IPS-11a (cell line): ENCODE results near the gene STAT5B.
"Not testable (repeated sequence)": the region's sequence is repeated elsewhere in the genome, so short reads cannot be mapped to it uniquely, and the experiment has no call there.

Source experiments
- H3K4me3 ChIP-seq: one replicate; pipeline ENCODE4 v1.5.1; 2013; ENCODE audit warnings: low read depth, low read length, control low read depth

Gene STAT5B

GRCh38 chr17:42276359-42276608 is at the start of gene STAT5B:
STAT5B (minus strand) TSS chr17:42276391; CDS start chr17:42232127, 44,264 bp downstream.
- peak within 1 kb of the TSS; percentile 79 for H3K4me3 ChIP-seq

GRCh38 chr17:42325026-42325425 is 48.8 kb upstream of the STAT5B start:
- no peak overlapping the region for H3K4me3 ChIP-seq

DNA sequence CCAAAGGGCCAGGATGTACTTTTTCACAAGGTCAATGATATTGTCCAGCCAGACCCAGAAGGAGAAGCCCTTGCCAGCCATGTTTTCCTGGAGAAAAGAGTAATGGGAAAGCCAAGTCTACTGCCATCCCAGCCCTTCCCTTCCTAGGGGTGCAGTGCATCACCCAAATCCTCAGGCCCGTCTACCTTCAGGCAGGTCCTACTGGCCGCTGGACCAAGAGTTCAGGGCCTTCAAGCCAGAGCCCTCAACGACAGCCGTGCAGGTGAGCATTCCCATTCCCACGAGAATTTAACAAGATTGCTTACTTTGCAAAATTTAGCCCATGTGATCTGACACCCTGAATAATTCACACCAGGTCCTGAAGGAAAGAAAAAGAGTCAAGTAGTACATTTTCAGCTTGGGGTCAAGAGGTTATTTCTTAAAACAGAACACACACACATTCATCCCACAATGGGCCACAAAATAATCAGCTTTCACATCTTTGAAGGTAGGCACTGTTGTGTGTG is 47.1 kb upstream of the STAT5B start:
- no peak overlapping the region for H3K4me3 ChIP-seq

DNA sequence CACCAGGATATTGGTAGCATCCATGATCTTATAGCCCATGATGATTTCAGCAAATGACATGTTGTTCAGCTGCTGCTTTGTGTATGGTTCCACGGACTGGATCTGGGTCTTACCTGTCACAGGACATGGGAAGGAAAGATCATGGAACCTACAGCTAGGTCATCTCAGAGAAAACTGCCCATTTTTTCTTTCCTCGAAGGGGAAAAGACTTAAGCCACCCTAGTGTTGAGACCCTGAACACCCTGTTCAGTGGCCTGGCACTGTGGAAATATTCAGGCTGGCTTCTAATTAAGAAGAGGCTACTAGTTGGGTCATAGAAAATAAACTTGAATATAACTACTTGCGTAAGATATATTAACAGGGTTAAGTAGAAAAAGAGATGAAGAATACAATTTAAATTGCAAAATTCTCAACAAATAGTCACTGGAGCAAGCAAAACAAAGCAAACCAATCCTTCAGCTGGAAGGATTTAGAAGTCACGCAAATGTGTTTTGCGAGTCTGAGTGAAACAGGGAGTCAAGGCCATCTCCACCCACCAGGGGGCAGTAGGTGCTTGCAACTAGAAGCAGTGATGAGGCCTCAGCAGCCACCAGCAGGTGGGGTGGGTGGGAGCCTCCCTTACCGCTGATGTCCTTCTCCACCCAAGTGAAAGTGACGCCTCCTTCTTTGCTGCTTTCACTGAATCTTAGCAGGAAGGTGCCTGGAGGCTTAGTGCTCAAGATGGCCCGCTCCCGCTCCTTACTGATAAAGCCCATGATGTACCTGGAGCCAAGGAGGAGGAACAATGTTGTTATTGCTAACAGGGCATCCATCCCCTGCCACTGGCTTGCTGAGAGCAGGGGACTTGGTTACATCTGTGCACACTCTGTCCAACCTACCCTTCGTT is 46.4 kb upstream of the STAT5B start:
- H3K4me3 ChIP-seq, result no peak overlapping the region

DNA sequence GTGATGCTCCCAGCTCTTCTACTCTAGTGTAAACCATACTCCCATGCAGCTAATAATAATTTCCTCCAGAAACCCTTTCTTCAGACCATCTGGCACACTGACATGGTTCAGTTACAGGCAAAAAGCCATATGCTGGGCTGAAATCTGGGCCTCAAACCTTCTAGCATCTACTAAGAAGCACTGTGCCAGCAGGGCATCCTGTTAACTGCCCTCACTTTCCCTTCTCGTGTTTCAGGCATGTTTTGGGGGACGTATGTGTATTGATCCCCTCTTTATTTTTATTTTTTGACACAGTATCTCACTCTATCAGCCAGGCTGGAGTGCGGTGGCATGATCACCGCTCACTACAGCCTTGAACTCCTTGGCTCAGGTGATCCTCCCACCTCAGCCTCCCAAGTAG is 45.4 kb upstream of the STAT5B start:
- H3K4me3 ChIP-seq, result no peak overlapping the region

GRCh38 chr17:42317967-42318366 is 41.8 kb upstream of the STAT5B start:
- H3K4me3 ChIP-seq, result not testable (repeated sequence)

GRCh38 chr17:42317266-42317845 is 41.2 kb upstream of the STAT5B start:
- H3K4me3 ChIP-seq, result no peak overlapping the region

DNA sequence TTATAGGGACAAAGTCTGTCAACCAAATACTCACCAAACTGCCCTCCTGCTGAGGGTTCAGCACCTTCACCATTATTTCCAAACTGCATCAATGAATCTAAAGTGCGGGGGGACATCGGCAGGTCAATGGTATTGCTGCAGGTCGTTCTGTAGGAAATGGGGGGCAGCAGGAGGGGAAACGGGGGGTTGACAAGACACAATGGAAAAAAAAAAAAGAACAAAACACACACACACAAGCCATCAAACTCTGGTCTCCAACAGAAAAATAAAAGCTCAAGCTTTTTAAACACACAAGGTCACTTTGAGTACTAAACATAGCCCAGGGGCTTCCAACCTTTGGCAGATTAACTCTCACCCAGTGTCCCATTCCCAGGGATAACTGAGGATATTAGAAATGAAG is 40.6 kb upstream of the STAT5B start:
- no peak overlapping the region for H3K4me3 ChIP-seq

DNA sequence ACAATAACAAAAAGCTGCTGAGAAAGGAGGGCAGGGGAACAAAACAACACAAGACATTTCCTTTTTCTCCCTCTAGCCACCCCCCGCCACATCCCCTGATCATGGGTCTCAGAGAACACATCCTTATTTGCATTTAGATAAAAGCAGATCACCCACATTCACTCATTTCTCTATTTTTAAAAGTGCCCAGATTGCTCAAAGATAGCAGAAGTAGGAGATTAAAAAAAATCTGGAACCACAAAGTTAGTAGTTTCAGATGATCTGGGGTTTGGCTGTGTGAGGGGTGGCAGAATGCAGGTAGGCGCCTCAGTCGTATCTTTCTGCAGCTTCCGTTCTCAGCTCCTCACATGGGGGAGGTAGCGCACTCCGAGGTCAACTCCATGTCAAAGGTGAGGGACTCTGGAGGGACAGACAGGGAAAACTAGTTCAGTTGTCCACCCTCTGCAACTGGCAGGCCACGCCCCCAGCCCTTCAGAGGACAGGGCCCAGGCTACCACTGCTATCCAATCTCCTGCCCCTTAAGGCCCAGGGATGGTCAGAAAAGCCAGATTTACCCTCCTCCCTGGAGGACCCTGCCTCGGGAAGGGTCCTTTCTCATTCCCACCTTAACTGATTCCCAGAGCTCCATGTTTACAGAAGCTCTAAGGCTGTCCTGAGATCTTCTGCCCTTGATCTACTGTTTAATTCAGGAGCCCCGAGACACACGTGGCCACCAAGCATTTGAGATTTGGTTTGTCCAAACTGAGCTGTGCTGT is 39.4 kb upstream of the STAT5B start:
- no peak overlapping the region for H3K4me3 ChIP-seq

- no peak overlapping the region for H3K4me3 ChIP-seq
These were observed 37.8 kb upstream of the STAT5B start for GRCh38 chr17:42313773-42314566.

- no peak overlapping the region for H3K4me3 ChIP-seq
These were observed 37.2 kb upstream of the STAT5B start for GRCh38 chr17:42313389-42313772.

GRCh38 chr17:42312285-42313130 is 36.3 kb upstream of the STAT5B start:
- no peak overlapping the region for H3K4me3 ChIP-seq

DNA sequence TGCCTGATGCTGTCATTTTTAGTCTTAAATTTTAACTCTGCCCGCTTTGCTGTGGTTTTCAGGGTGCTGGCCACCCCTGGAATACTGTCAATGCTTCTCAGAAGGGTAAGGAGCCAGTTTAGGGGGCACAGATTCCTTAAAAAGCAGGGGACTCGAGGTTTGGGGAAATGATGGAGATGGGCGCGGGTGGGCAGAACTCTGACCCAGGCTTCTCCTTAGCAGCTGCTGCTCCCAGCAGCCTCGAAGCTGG is 35.8 kb upstream of the STAT5B start:
- no peak overlapping the region for H3K4me3 ChIP-seq

GRCh38 chr17:42311240-42312034 is 35.2 kb upstream of the STAT5B start:
- H3K4me3 ChIP-seq, result no peak overlapping the region

GRCh38 chr17:42310787-42311215 is 34.6 kb upstream of the STAT5B start:
- no peak overlapping the region for H3K4me3 ChIP-seq

DNA sequence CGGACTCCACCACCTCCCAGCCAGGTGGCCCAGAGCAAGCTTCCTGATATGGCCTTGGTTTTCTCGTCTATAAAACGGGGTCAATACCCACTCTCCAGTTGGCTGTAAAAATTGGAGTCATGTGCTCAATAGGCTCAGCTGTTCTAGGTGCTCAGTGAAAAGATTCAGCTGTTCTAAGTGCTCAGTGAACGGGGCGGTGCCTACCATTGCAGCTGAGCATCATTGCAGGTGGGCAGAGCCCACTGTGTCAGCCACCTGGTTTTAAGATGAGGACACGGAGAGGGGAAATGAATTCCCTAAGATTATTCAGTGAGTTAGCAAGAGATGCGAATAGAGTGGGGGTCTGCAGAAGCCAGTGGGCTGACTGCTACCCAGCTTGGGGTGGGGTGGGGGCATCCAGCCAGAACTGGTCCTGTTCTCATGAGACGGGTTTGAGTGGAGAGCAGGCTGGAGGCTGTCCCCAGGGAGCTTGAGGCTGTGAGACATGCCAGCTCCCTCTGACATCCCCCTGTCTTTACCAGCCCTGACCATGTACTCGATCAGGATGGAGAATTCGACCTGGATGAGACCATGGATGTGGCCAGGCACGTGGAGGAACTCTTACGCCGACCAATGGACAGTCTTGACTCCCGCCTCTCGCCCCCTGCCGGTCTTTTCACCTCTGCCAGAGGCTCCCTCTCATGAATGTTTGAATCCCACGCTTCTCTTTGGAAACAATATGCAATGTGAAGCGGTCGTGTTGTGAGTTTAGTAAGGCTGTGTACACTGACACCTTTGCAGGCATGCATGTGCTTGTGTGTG is 34.0 kb upstream of the STAT5B start:
- no peak overlapping the region for H3K4me3 ChIP-seq

DNA sequence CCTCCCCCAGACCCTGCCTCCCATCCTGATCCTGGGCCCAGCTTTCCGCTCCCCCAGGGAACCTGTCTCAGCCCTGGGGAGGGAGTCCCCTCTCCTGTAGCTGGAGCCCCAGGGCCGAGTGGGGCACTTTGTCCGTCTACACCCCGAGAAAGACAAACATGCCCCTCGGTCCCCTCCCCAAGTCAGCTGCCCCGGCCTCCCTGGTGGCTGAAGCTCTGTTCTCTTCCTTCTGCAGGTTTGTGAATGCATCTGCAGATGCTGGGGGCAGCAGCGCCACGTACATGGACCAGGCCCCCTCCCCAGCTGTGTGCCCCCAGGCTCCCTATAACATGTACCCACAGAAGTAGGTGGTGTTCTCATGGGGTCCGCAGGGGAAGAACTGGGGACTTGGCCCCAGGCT is 33.0 kb upstream of the STAT5B start:
- H3K4me3 ChIP-seq, result no peak overlapping the region

- H3K4me3 ChIP-seq, result no peak overlapping the region
These were observed 32.3 kb upstream of the STAT5B start for GRCh38 chr17:42308446-42308845.
